Trophoblast cell (in vitro differentiated cells and primary cell): ENCODE measurements around the gene PRSS8.
"Not testable (repeated sequence)": the region's sequence is repeated elsewhere in the genome, so short reads cannot be mapped to it uniquely, and the experiment has no call there.

Source experiments
- DNase-seq, 2 donors: peaks; one replicate each; pipeline ENCODE4 v3.0.0-alpha.2; 2016
- H2AFZ ChIP-seq: 2 replicates; pipeline ENCODE4 v1.6.1; 2013; ENCODE audit warnings: low read length, moderate library complexity, mild to moderate bottlenecking; ENCODE audit not compliant: insufficient read depth, poor library complexity
- H2AK5ac ChIP-seq: 2 replicates; pipeline ENCODE4 v1.6.1; 2013; ENCODE audit warnings: mild to moderate bottlenecking, low read length
- H2BK120ac ChIP-seq: 2 replicates; pipeline ENCODE4 v1.6.1; 2013; ENCODE audit warnings: low read length, mild to moderate bottlenecking, moderate library complexity; ENCODE audit not compliant: insufficient read depth, poor library complexity
- H2BK12ac ChIP-seq: 2 replicates; pipeline ENCODE4 v1.6.1; 2013; ENCODE audit warnings: mild to moderate bottlenecking, low read length, moderate library complexity
- H2BK5ac ChIP-seq: 2 replicates; pipeline ENCODE4 v1.6.1; 2013; ENCODE audit warnings: low read length, low read depth, moderate library complexity, mild to moderate bottlenecking; ENCODE audit not compliant: poor library complexity
- H3K14ac ChIP-seq: 2 replicates; pipeline ENCODE4 v1.6.1; 2013; ENCODE audit warnings: mild to moderate bottlenecking, low read length
- H3K18ac ChIP-seq: 2 replicates; pipeline ENCODE4 v1.6.1; 2013; ENCODE audit warnings: mild to moderate bottlenecking, low read length
- H3K23ac ChIP-seq: 2 replicates; pipeline ENCODE4 v1.6.1; 2013; ENCODE audit warnings: low read length
- H3K27ac ChIP-seq: 2 replicates; pipeline ENCODE4 v1.5.1; 2013; ENCODE audit warnings: low read depth, mild to moderate bottlenecking, inconsistent platforms, low read length, moderate library complexity
- H3K27me3 ChIP-seq: 2 replicates; pipeline ENCODE4 v1.6.1; 2013; ENCODE audit warnings: inconsistent platforms, mild to moderate bottlenecking, low read length, moderate library complexity; ENCODE audit not compliant: insufficient read depth
- H3K36me3 ChIP-seq, 2 experiments: 1 replicate in 1 of 2; 2 replicates in 1 of 2; pipeline ENCODE4 v1.6.1; 2013; ENCODE audit warnings: low read length in 2 of 2, mild to moderate bottlenecking in 2 of 2, moderate library complexity in 1 of 2; ENCODE audit not compliant: insufficient read depth in 2 of 2, control insufficient read depth in 1 of 2
- H3K4ac ChIP-seq: 2 replicates; pipeline ENCODE4 v1.6.1; 2013; ENCODE audit warnings: low read depth, mild to moderate bottlenecking, low read length, moderate library complexity
- H3K4me1 ChIP-seq, 2 experiments: 1 replicate in 1 of 2; 2 replicates in 1 of 2; pipeline ENCODE4 v1.6.1; 2013; ENCODE audit warnings: low read length in 2 of 2, mild to moderate bottlenecking in 2 of 2, moderate library complexity in 1 of 2; ENCODE audit not compliant: insufficient read depth in 2 of 2, control insufficient read depth in 1 of 2
- H3K4me2 ChIP-seq: 2 replicates; pipeline ENCODE4 v1.6.1; 2013; ENCODE audit warnings: inconsistent platforms, mild to moderate bottlenecking, low read length, moderate library complexity
- H3K4me3 ChIP-seq: 2 replicates; pipeline ENCODE4 v1.5.1; 2013; ENCODE audit warnings: mild to moderate bottlenecking, low read depth, low read length, inconsistent platforms
- H3K79me1 ChIP-seq: one replicate; pipeline ENCODE4 v1.6.1; 2013; ENCODE audit warnings: low read length
- H3K79me2 ChIP-seq: 2 replicates; pipeline ENCODE4 v1.6.1; 2013; ENCODE audit warnings: low read length, mild to moderate bottlenecking; ENCODE audit not compliant: control insufficient read depth, insufficient read depth, poor library complexity
- H3K9ac ChIP-seq: 2 replicates; pipeline ENCODE4 v1.6.1; 2013; ENCODE audit warnings: mild to moderate bottlenecking, low read length
- H3K9me3 ChIP-seq: 2 replicates; pipeline ENCODE4 v1.6.1; 2013; ENCODE audit warnings: low read depth, mild to moderate bottlenecking, control low read depth, inconsistent platforms, low read length; ENCODE audit not compliant: insufficient read depth
- H4K12ac ChIP-seq: 2 replicates; pipeline ENCODE4 v1.6.1; 2013; ENCODE audit warnings: low read depth, mild to moderate bottlenecking, low read length, moderate library complexity
- H4K8ac ChIP-seq: 2 replicates; pipeline ENCODE4 v1.6.1; 2013; ENCODE audit warnings: low read depth, mild to moderate bottlenecking, low read length, moderate library complexity
- H4K91ac ChIP-seq: one replicate; pipeline ENCODE4 v1.6.1; 2013; ENCODE audit warnings: low read depth, mild to moderate bottlenecking, low read length, moderate library complexity
- WGBS: extraction: QIAGEN DNeasy Blood & Tissue Kit; methylation state at CpG from one replicate; pipeline ENCODE4 v1.1.7; 2013; ENCODE audit warnings: missing lambda C conversion rate; ENCODE audit not compliant: insufficient read length, insufficient coverage; ENCODE audit errors: extremely low coverage; 5-methylcytosine and 5-hydroxymethylcytosine counted together

Gene PRSS8

DNA sequence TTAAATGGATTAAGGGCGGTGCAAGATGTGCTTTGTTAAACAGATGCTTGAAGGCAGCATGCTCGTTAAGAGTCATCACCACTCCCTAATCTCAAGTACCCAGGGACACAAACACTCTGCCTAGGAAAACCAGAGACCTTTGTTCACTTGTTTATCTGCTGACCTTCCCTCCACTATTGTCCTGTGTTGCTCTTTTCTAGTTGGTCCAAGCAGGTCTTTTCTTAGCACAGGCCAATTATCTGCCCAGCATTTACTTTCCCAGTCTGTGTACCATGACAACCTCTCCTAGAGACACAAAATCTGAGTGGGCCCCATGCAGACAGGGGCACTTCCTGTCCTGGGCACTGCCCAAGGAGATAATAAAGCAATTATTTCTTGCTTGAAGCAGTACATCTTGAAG lies 34.5 kb upstream of the PRSS8 start:
- not testable (repeated sequence) for H3K9ac ChIP-seq, H2AFZ ChIP-seq, DNase-seq, H3K23ac ChIP-seq, H3K4ac ChIP-seq, H4K8ac ChIP-seq, H3K79me2 ChIP-seq, H3K79me1 ChIP-seq, H3K18ac ChIP-seq, H4K91ac ChIP-seq, H3K14ac ChIP-seq, H3K9me3 ChIP-seq, H2BK12ac ChIP-seq, H3K4me1 ChIP-seq, H2BK120ac ChIP-seq, H3K4me3 ChIP-seq, H2AK5ac ChIP-seq, H3K4me2 ChIP-seq, H2BK5ac ChIP-seq, H3K27me3 ChIP-seq, H3K27ac ChIP-seq, H4K12ac ChIP-seq, H3K36me3 ChIP-seq
- WGBS: no CpG with 5 or more reads among the region's 2 CpGs

DNA sequence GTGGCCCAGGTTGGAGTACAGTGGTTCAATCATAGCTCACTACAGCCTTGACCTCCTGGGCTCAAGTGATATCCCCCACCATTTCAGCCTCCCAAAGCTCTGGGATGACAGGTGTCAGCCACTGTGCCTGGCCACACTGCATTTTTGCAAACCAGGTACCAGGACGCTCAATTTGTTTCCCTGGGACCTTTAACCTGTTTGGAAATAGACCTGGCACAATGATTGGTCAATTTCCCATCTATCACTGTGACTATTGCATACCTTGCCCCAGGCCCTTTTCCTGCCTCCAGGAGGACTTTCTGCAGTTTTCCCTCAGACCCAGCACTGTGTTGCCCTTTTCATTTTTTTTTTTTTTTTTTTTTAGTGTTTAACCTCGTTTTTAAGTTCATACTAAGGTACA lies 33.3 kb upstream of the PRSS8 start:
- H3K27me3 ChIP-seq: no peaks in the 10 kb centered on the region
- H3K18ac ChIP-seq: no peak overlapping the region
- H3K4me3 ChIP-seq: no peak overlapping the region
- peak; percentile 83 to 95 for DNase-seq
- no peaks in the 10 kb centered on the region for H3K4me1 ChIP-seq
- H3K79me1 ChIP-seq: no peaks in the 10 kb centered on the region
- WGBS: no CpG with 5 or more reads among the region's 2 CpGs
- H3K9ac ChIP-seq: no peak overlapping the region
- no peak overlapping the region for H2BK5ac ChIP-seq
- no peak overlapping the region for H2AFZ ChIP-seq
- no peak overlapping the region for H3K27ac ChIP-seq
- no peak overlapping the region for H3K4ac ChIP-seq
- no peak overlapping the region for H2BK12ac ChIP-seq
- no peak overlapping the region for H2AK5ac ChIP-seq
- H3K79me2 ChIP-seq: no peaks in the 10 kb centered on the region
- no peaks in the 10 kb centered on the region for H3K9me3 ChIP-seq
- H3K36me3 ChIP-seq: no peaks in the 10 kb centered on the region
- no peak overlapping the region for H4K91ac ChIP-seq
- no peak overlapping the region for H3K14ac ChIP-seq
- H2BK120ac ChIP-seq: no peak overlapping the region
- H3K23ac ChIP-seq: no peak overlapping the region
- no peak overlapping the region for H4K8ac ChIP-seq
- no peak overlapping the region for H3K4me2 ChIP-seq
- no peak overlapping the region for H4K12ac ChIP-seq

DNA sequence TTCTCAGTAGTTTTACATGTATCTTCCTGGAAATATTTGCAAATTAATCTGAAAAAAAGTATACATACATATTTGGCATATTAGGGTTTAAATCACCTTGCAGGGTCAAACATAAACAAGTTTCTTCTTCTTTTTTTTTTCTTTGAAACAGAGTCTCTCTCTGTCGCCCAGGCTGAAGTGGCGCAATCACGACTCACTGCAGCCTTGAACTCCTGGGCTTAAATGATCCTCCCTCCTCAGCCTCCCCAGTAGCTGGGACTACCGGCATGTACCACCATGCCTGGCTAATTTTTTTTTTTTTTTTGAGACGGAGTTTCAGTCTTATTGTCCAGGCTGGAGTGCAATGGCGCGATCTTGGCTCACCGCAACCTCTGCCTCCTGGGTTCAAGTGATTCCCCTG lies 31.8 kb upstream of the PRSS8 start:
- Histone ChIP-seq H2AFZ (no peak overlapping the region), H2AK5ac (no peak overlapping the region), H4K91ac (no peak overlapping the region), H3K23ac (no peak overlapping the region), H3K4ac (no peak overlapping the region), H3K79me2 (no peaks in the 10 kb centered on the region), H3K27me3 (no peaks in the 10 kb centered on the region), H4K8ac (no peak overlapping the region), H3K9ac (no peak overlapping the region), H3K4me3 (no peak overlapping the region), H2BK120ac (no peak overlapping the region), H3K14ac (no peak overlapping the region), H3K4me1 (no peaks in the 10 kb centered on the region), H3K27ac (no peak overlapping the region), H4K12ac (no peak overlapping the region), H3K79me1 (no peaks in the 10 kb centered on the region), H2BK5ac (no peak overlapping the region), H3K4me2 (no peak overlapping the region), H3K18ac (no peak overlapping the region), H3K9me3 (no peaks in the 10 kb centered on the region), H2BK12ac (no peak overlapping the region), H3K36me3 (no peaks in the 10 kb centered on the region)
- no CpG with 5 or more reads among the region's 8 CpGs for WGBS
- DNase-seq: no peak

- Histone ChIP-seq H3K4me2 (no peak overlapping the region), H4K91ac (no peak overlapping the region), H4K8ac (no peak overlapping the region), H3K14ac (no peak overlapping the region), H2AFZ (no peak overlapping the region), H3K18ac (no peak overlapping the region), H3K27me3 (no peaks in the 10 kb centered on the region), H3K4me1 (no peaks in the 10 kb centered on the region), H3K79me1 (no peaks in the 10 kb centered on the region), H4K12ac (no peak overlapping the region), H3K36me3 (no peaks in the 10 kb centered on the region), H3K9ac (no peak overlapping the region), H3K9me3 (no peaks in the 10 kb centered on the region), H3K27ac (no peak overlapping the region), H2AK5ac (no peak overlapping the region), H2BK120ac (no peak overlapping the region), H2BK5ac (no peak overlapping the region), H3K79me2 (no peaks in the 10 kb centered on the region), H3K4ac (no peak overlapping the region), H3K23ac (no peak overlapping the region), H2BK12ac (no peak overlapping the region), H3K4me3 (no peak overlapping the region)
- no CpG with 5 or more reads among the region's 8 CpGs for WGBS
- DNase-seq: peak in 1 of 2 donors; percentile 27
Measured at GRCh38 chr16:31157136-31157535, 21.6 kb upstream of the PRSS8 start.
